ENCODE data around the gene WDFY4.

The WDFY4 gene

GRCh38 chr10:48796713-48797245 lies 112.1 kb downstream of the WDFY4 start:
- DNase-seq, result no peak

GRCh38 chr10:48797830-48798229 lies 113.2 kb downstream of the WDFY4 start:
- no peak for DNase-seq

- no peak for DNase-seq
Observed at GRCh38 chr10:48798481-48799254, 114.0 kb downstream of the WDFY4 start.

- DNase-seq, result no peak
Observed at GRCh38 chr10:48799341-48800006, 114.8 kb downstream of the WDFY4 start.

- no peak for DNase-seq
Observed at GRCh38 chr10:48800007-48800675, 115.5 kb downstream of the WDFY4 start.

- no peak for DNase-seq
Observed at GRCh38 chr10:48801001-48801421, 116.3 kb downstream of the WDFY4 start.

DNA sequence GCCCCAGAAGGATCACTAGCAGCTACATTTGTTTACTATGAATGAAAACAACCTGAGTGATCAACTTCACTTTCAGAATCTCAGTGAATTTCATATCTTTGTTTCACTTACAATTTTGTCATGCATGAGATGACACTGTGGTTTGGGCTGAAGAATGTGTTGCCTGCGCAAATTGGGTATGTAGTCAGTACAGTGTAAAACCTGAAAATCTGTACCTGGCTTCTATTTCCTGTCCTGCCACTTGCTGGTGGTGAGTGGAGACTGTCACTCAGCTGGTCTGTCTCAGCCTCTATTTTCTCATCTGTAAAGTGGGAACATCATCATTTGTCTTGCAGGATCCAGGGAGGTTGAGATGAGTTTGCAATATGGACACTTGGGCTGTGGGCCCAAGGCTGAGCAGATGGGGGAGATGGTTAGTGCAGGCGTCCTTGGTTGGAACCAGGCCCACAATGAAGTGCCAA lies 118.0 kb downstream of the WDFY4 start:
- no peak for DNase-seq

GRCh38 chr10:48803801-48804584 lies 119.3 kb downstream of the WDFY4 start:
- DNase-seq, result no peak

- peak; percentile 68 for DNase-seq
Observed at GRCh38 chr10:48804740-48805182, 120.1 kb downstream of the WDFY4 start.

- DNase-seq, result no peak
Observed at GRCh38 chr10:48805411-48805810, 120.7 kb downstream of the WDFY4 start.

GRCh38 chr10:48805848-48806247 lies 121.2 kb downstream of the WDFY4 start:
- DNase-seq, result no peak

- peak; percentile 6 for DNase-seq
Observed at GRCh38 chr10:48806342-48806741, 121.7 kb downstream of the WDFY4 start.

DNA sequence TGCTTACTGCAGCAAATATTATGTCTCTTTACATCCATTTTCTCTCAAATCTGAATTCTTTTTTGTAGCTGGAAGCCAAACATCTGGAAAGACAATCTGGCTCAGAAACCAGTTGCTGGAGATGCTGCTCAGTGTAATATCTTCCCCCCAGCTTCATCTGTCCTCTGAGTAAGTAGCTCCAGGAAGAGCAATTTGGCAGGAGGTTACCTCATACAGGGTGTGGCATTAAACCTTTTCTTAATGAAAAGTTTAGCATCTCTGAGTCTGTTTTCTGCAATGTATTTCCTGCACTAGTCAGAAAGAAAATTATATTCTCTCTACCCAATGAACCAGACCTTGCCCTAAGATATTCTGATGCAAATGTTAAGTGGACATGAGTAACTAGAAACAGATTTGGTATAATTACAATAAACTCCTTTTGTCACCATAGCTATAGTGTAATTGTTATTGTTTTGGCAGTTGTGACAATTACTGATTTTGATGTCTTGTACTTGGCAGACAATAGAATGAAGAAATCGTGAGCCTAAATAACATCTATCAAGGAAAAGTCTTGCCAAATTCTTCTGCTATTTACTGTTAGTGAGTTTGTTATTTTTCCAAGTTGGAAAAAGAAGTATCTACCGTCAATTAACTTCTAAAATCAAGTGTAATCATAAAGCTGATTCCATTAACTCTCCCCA lies 123.3 kb downstream of the WDFY4 start:
- no peak for DNase-seq

DNA sequence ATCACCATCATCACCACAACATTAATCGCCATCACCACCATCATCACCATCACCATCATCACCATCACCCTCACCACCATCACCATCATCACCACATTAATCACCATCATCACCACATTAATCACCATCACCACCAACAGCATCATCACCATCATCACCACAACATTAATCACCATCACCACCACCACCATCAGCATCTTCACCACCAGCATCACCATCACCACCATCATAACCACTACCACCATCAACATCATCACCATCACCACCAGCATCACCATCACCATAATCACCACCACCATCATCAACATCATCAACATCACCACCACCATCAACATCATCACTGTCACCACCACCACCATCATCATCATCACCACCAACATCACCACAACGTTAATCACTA lies 124.6 kb downstream of the WDFY4 start:
- DNase-seq, result no peak

- no peak for DNase-seq
Observed at GRCh38 chr10:48811461-48811860, 126.8 kb downstream of the WDFY4 start.

DNA sequence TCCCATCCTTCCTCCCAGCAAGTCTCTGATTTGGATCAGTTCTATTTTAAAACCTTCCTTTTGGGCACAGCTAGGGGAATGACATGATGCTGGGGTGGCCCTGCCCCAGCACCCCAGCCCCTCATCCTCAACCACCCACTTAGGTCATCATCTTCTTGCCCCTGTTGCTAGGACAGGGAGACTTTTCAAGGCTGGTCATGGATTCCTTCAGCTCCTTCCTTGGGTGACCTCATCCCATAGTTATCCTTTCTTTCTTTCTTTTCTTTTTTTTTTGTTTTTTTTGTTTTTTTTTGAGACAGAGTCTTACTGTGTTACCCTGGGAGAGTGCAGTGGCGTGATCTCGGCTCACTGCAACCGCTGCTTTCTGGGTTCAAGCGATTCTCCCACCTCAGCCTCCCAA lies 127.2 kb downstream of the WDFY4 start:
- DNase-seq, result no peak

DNA sequence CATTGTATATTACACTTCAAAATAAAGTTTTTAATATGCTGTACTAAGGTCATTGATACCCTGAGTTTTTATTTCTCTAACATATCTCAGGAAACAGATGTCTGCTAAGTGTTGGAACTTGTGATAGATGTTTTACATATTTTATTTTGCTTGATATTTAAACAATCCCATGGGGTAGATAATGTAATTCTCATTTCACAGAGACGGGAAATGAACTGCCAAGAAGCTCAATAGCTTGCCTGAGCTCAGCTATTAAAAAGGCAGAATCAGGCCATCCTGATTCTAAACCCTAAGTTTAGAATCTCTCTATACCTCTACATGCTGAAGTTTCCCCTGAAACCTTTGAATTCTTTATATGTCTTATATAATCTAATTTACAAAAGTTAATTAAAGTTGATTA lies 128.6 kb downstream of the WDFY4 start:
- no peak for DNase-seq

GRCh38 chr10:48813825-48814224 lies 129.2 kb downstream of the WDFY4 start:
- DNase-seq, result no peak

- no peak for DNase-seq
Observed at GRCh38 chr10:48814933-48815332, 130.3 kb downstream of the WDFY4 start.

DNA sequence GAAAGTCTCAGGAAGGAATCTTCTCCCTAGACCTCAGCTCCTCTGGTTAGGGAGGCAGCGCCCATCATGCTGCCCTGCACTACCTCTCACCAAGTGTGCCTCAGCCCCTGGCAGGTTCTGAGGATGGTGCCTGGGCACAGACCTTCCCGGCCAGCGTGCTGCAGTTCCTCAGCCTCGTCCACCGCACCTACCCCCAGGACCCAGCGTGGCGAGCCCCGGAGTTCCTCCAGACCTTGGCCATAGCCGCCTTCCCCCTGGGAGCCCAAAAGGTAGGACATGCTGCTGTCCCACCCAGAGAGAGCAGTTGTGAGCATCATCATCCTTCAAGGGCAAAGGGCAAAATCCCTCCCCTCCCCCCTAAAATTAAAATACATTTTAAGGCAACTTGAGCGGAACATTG lies 132.5 kb downstream of the WDFY4 start:
- DNase-seq, result no peak

DNA sequence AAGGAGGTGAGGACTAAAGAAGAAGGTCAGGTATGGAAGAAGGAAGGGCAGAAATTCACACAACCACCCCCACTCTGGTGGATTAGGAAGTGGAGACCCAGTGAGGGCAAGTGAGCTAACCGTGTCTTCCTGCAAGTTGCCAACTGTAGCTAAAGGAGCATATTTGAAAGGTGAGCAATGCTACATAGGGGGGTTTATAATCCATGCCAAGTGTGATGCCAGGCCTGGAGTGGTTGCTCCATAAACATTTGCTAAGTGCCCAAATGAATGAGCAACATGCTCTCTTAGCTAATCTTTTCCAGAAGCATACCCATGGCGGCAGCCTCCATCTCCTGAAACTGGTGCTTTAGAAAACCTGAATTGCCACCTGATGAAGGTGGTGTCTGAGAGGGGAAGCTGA lies 133.4 kb downstream of the WDFY4 start:
- DNase-seq, result no peak

All from NCI-H69 (cell line).